Measurements from ENCODE around the gene DDAH1. TPM values are rescaled to one million over a fixed set of nuclear protein-coding genes. Genes with fewer than 3 reads are reported as not detected.

DDAH1 gene
- total RNA-seq, 1 donor: 88.9 TPM

DNA sequence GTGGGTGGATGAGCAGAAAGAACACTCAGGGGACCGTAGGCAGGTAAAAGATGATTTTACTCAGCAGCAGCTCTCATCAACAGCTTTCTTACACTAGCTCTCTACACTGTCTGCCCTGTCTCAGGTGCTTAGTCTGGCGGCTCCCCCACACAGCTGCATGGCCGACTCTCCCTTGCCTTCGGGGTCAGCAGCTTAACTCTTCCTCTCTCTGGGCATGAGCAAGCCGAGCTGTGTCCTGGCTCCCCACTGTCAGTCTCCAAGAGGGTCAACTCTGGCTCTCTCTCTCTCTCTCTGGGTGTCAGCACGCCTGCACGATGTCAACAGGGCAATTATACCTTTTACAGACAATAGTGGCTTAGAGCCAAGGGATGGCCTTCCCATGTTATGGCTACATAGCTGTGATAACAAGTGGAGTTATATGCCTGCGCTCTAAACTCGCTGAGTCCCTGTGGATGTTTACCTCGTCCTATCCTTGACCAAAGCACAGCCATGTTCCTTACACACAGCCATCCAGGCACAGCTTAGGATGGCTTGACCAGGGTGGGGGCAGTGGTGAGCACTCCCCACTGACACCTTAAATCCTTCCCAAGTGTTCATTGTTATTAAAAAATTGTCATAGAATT is 185.4 kb downstream of the DDAH1 start:
- H3K4me3 ChIP-seq (ENCODE audit: low read depth, low read length): no peak overlapping the region
- no peak for DNase-seq (ENCODE audit: low read depth)
- TF ChIP-seq, protein P1, sequence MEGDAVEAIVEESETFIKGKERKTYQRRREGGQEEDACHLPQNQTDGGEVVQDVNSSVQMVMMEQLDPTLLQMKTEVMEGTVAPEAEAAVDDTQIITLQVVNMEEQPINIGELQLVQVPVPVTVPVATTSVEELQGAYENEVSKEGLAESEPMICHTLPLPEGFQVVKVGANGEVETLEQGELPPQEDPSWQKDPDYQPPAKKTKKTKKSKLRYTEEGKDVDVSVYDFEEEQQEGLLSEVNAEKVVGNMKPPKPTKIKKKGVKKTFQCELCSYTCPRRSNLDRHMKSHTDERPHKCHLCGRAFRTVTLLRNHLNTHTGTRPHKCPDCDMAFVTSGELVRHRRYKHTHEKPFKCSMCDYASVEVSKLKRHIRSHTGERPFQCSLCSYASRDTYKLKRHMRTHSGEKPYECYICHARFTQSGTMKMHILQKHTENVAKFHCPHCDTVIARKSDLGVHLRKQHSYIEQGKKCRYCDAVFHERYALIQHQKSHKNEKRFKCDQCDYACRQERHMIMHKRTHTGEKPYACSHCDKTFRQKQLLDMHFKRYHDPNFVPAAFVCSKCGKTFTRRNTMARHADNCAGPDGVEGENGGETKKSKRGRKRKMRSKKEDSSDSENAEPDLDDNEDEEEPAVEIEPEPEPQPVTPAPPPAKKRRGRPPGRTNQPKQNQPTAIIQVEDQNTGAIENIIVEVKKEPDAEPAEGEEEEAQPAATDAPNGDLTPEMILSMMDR (IDR thresholded peaks at IDR 0.05; ENCODE audit: insufficient read depth, low read length): no peak

DNA sequence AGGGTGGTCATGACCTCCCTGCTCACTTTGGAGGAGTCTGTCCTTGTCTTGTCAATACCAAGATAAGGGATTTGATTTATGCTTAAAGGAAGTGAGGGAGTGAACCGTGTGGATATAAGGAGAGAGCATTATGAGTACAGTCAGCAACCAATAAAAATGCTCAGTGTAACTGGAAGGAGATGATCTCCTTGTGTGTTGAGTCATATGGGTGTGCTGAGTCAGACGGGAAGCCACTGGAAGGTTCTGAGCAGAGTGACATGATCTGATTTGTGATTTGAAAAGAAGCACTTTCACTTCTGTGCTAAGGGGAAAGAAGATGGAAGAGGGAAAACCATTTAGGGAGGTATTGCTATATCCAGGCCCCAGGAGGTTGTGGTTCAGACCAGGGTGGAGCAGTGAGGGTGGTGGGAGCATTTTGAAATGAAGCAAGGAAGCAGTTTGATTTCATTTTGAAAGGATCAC is 186.1 kb downstream of the DDAH1 start:
- H3K4me3 ChIP-seq (ENCODE audit: low read depth, low read length): peak overlapping the region; percentile 47
- TF ChIP-seq, protein P1 (IDR thresholded peaks at IDR 0.05; ENCODE audit: insufficient read depth, low read length): no peak
- peak; percentile 90 for DNase-seq (ENCODE audit: low read depth)

DNA sequence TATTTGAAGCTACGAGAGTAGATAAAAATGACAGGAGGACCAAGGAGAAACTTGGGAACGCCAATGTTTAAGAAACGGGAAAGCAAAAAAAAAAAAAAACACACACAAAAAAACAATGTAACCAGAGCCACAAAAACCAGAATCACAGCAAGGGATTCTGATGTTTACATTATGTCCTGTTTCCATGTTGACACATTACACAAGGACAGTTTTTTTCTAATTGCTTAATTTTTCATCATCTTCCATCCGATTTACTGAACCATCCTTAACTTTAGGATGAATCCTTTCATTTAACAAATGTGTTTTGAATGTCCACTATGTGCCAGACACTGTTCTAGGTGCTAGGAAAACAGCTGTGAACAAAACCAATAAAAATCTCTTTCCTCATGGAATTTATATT is 187.2 kb downstream of the DDAH1 start:
- DNase-seq (ENCODE audit: low read depth): no peak
- TF ChIP-seq, protein P1 (IDR thresholded peaks at IDR 0.05; ENCODE audit: insufficient read depth, low read length): no peak
- no peak overlapping the region for H3K4me3 ChIP-seq (ENCODE audit: low read depth, low read length)

DNA sequence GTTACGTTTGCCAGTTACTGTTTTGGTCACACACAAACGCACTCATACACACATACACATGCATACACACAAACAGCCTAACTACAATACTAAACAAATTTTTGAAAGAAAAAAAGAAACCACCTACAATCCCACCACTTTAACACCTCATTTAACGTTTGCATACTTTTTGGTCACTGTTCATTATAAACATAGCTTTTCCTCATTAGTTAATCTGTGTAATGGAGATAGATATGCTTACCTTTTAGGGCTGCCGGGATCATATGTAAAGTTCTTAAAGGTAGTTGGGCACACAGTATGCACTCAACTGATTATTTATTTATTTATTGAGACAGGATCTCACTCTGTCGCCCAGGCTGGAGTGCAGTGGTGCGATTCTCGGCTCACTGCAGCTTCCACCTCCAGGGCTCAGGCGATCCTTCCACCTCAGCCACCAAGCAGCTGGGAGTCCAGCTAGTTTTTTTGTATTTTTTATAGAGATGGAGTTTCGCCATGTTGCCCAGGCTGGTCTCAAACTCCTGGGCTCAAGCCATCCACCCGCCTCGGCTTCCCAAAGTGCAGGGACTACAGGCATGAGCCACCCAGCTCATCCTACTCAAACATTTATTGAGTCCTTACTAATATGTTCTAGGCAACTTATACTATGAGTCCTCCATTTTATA is 187.8 kb downstream of the DDAH1 start:
- H3K4me3 ChIP-seq (ENCODE audit: low read depth, low read length): peak overlapping the region; percentile 85
- TF ChIP-seq, protein P1 (IDR thresholded peaks at IDR 0.05; ENCODE audit: insufficient read depth, low read length): no peak
- no peak for DNase-seq (ENCODE audit: low read depth)

DNA sequence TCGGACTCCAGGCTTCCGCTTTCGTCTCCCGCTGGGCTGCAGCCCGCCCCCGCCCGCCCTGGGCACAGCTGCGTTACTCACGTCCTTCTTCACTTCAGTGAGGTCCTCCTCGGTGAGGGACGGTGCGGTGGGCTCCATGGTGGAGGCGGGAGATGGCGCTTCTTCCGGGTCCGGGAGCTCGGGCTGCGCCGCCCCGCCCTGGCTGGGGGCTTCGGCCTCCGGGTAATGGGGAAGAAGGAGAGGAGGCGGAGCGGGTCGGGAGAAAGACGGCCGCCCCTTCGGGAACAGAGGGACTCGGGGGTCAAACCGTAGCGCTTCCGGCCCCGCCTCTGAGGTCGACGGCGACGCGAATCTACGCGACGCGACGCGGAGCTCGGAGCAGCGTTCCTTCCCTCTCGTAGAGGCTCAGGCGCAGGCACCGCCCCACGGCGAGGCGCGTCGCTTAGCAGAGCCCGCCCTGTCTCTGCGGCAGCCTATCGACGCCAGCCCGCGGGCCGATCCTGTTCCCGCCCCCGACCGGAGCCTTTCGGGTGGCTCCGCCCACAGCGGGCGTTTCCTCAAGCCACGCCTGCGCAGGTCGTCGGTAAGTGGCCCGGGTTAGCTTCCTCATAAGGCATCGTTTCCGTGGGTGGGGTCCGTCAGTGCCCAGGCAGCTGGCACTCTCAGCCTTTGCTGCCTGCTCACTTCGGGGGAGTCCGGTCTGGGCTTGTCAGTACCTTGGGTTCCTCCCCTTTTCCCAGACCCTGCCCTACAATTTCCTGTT is 188.6 kb downstream of the DDAH1 start, which contains the start of gene BCL10:
BCL10 (minus strand) TSS at position 418 of the 763 bp plus-strand sequence; CDS start at position 138, 280 bp downstream.
- TF ChIP-seq, protein P1 (IDR thresholded peaks at IDR 0.05; ENCODE audit: insufficient read depth, low read length): no peak
- DNase-seq (ENCODE audit: low read depth): peak; percentile 96
- H3K4me3 ChIP-seq (ENCODE audit: low read depth, low read length): peak within 1 kb of the TSS; percentile 85

DNA sequence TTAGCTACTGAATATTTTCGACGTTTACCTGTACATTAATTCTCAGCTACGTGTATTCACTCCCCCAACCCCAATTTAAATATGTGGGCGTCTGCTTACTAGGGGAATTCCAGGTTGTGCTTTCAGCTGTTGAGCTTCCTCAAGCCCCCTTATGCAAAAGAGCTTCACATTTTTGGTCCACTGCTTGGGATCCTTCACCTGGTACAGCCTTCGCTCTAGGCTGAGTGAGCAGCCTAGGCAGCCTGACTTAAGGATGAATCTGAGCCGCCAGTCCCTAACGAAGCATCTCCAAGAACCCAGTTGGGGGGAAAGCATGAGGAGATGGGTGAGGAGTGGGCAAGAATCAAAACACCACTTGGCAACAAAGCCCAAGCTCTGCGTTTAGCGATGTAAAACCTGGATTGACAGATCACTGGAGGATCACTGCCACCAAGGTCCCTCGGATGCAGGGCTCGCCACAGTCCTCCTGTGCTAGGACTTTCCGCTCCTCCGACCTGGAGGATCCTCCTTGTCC is 189.2 kb downstream of the DDAH1 start:
- peak overlapping the region; percentile 85 for H3K4me3 ChIP-seq (ENCODE audit: low read depth, low read length)
- peak; percentile 21 for DNase-seq (ENCODE audit: low read depth)
- TF ChIP-seq, protein P1 (IDR thresholded peaks at IDR 0.05; ENCODE audit: insufficient read depth, low read length): no peak
